Ascending aorta (tissue), 2 donors: Measurements from ENCODE around the gene SPRYD3. TPM values are rescaled to one million over a fixed set of nuclear protein-coding genes. Genes with fewer than 3 reads are reported as not detected.

ENCODE experiments used
- DNase-seq, 2 donors: peaks; one replicate each; pipeline ENCODE4 v3.0.0-alpha.2; 2019; ENCODE audit warnings: low spot score in 2 of 2
- H3K27ac ChIP-seq, 2 donors: fragments of 200-600 bp; sonication (generic); one replicate each; pipeline ENCODE4 v1.5.1; 2016 to 2017; ENCODE audit warnings: mild to moderate bottlenecking in 1 of 2
- H3K27me3 ChIP-seq: fragments of 200-600 bp; sonication (generic); one replicate; pipeline ENCODE4 v1.5.1; 2017
- H3K36me3 ChIP-seq, 2 donors: fragments of 200-600 bp; sonication (generic); one replicate each; pipeline ENCODE4 v1.5.1; 2016
- H3K4me1 ChIP-seq, 2 donors: fragments of 200-600 bp; sonication (generic); one replicate each; pipeline ENCODE4 v1.5.1; 2016 to 2017; ENCODE audit warnings: mild to moderate bottlenecking in 1 of 2
- H3K4me3 ChIP-seq, 2 donors: fragments of 200-600 bp; sonication (generic); one replicate each; pipeline ENCODE4 v1.5.1; 2016 to 2017; ENCODE audit warnings: mild to moderate bottlenecking in 1 of 2
- H3K9me3 ChIP-seq, 2 donors: fragments of 200-600 bp; sonication (generic); one replicate each; pipeline ENCODE4 v1.5.1; 2016
- CTCF ChIP-seq, 3 experiments: fragments of 200-600 bp in 2 of 3; fragments of 450-650 bp in 1 of 3; sonication (generic) in 2 of 3; IDR thresholded peaks; one replicate each; pipeline ENCODE4 v1.5.1; 2016 to 2019; ENCODE audit warnings: antibody characterized with exemption in 3 of 3, mild to moderate bottlenecking in 1 of 3, moderate library complexity in 1 of 3
- intact Hi-C: fragments of 100-400 bp; cut with DNase I; formaldehyde crosslinking; loops from one replicate; pipeline ENCODE4 v1.15.1; 2023
- total RNA-seq: library from RNA; depleted of rRNA; stranded (reverse); fragments of >200 nt; gene quantifications from one replicate; pipeline ENCODE4 v1.1.0, GENCODE V29; 2016

The SPRYD3 gene
- total RNA-seq, 1 donor from 2014 or later = 48.6 TPM

GRCh38 chr12:53064613-53065436 lies 14.4 kb downstream of the SPRYD3 start:
- TF ChIP-seq CTCF (IDR thresholded peaks at IDR 0.05) = no peak
- Histone ChIP-seq H3K4me3 (no peak overlapping the region), H3K27ac (peak overlapping the region; percentile 83 to 95), H3K4me1 (peaks cover 16 to 60% of the 10 kb centered on the region in 2 donors), H3K9me3 (no peaks in the 10 kb centered on the region), H3K27me3 (no peaks in the 10 kb centered on the region), H3K36me3 (peaks cover 55 to 74% of the 10 kb centered on the region in 2 donors)
- DNase-seq = no peak
- intact Hi-C loops = loop anchor here (2.0 kb wide), 1 partner anchor 132 kb away; no protein-coding TSS in a partner anchor

- Histone ChIP-seq H3K4me1 (peaks cover 16 to 52% of the 10 kb centered on the region in 2 donors), H3K27me3 (no peaks in the 10 kb centered on the region), H3K4me3 (no peak overlapping the region), H3K9me3 (no peaks in the 10 kb centered on the region), H3K27ac (peak overlapping the region; percentile 83 to 95), H3K36me3 (peaks cover 64 to 82% of the 10 kb centered on the region in 2 donors)
- peak; percentile 73 to 93 for DNase-seq
- intact Hi-C loops = loop anchor here (2.0 kb wide), 1 partner anchor 133 kb away; no protein-coding TSS in a partner anchor
- peak in 1 of 3 experiments; percentile 27 for TF ChIP-seq CTCF (IDR thresholded peaks at IDR 0.05)
Measured at GRCh38 chr12:53063708-53064612, 15.2 kb downstream of the SPRYD3 start.

GRCh38 chr12:53062977-53063707 lies 16.0 kb downstream of the SPRYD3 start:
- Histone ChIP-seq H3K9me3 (no peaks in the 10 kb centered on the region), H3K4me3 (no peak overlapping the region), H3K27me3 (no peaks in the 10 kb centered on the region), H3K36me3 (peaks cover 71 to 91% of the 10 kb centered on the region in 2 donors), H3K4me1 (peaks cover 16 to 52% of the 10 kb centered on the region in 2 donors), H3K27ac (peak overlapping the region; percentile 83 to 95)
- intact Hi-C loops = no loop called here
- no peak for TF ChIP-seq CTCF (IDR thresholded peaks at IDR 0.05)
- DNase-seq = no peak

- no peak for TF ChIP-seq CTCF (IDR thresholded peaks at IDR 0.05)
- peaks cover 16 to 52% of the 10 kb centered on the region in 2 donors for H3K4me1 ChIP-seq
- H3K27me3 ChIP-seq = no peaks in the 10 kb centered on the region
- peaks cover 79 to 91% of the 10 kb centered on the region in 2 donors for H3K36me3 ChIP-seq
- intact Hi-C loops = no loop called here
- peak in 1 of 2 donors; percentile 56 for DNase-seq
- H3K9me3 ChIP-seq = no peaks in the 10 kb centered on the region
- H3K27ac ChIP-seq = peak overlapping the region; percentile 83 to 95
- no peak overlapping the region for H3K4me3 ChIP-seq
Measured at GRCh38 chr12:53062011-53062961, 16.9 kb downstream of the SPRYD3 start.
